WI38 (cell line): ENCODE data around the gene USHBP1.

Source experiments
- H3K4me3 ChIP-seq: 2 replicates; pipeline ENCODE4 v1.5.1; 2011; ENCODE audit warnings: low read depth, mild to moderate bottlenecking, control low read depth, low read length
- TF ChIP-seq, protein P1 (sequence below): IDR thresholded peaks from 2 replicates; pipeline ENCODE4 v1.5.1; 2012; ENCODE audit warnings: low read depth, mild to moderate bottlenecking, control low read depth, low read length

Gene USHBP1

DNA sequence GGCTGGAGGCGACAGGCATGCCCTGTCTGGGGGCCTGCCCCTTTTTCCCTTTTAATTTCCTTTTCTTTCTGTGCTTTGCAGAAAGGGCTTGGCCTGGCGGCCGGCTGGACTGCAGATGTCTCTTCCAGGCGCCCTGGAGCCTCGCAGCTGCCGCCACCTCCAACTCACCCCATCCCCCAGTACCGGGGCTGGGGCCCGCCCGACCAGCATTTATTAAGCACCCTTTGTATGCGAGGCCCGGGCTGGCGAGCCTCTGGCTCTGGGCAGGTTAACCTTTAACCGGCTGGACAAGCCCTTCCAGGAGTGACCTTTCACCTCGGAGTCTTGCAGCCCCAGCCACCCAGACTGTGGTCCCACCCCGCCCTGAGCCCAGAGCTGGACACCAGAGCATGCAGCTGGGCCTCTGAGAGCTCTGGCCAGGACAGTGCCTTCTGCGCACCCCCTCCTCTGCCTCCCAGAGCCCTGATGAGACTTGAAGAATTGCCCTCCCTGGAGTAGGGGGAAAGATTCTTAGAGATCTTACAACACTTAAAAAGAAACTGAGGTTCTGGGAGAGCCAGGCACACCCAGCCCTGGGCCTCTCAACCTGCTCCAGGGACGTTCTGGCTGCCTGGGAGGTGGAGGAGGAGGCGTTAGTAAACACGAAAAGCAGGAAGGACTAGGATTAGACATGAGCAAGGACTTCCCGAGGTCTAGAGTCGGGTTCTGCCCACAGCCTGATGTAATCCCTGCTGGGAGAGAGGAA, 17.7 kb downstream of the USHBP1 start:
- peak overlapping the region; percentile 42 for H3K4me3 ChIP-seq
- TF ChIP-seq, protein P1, sequence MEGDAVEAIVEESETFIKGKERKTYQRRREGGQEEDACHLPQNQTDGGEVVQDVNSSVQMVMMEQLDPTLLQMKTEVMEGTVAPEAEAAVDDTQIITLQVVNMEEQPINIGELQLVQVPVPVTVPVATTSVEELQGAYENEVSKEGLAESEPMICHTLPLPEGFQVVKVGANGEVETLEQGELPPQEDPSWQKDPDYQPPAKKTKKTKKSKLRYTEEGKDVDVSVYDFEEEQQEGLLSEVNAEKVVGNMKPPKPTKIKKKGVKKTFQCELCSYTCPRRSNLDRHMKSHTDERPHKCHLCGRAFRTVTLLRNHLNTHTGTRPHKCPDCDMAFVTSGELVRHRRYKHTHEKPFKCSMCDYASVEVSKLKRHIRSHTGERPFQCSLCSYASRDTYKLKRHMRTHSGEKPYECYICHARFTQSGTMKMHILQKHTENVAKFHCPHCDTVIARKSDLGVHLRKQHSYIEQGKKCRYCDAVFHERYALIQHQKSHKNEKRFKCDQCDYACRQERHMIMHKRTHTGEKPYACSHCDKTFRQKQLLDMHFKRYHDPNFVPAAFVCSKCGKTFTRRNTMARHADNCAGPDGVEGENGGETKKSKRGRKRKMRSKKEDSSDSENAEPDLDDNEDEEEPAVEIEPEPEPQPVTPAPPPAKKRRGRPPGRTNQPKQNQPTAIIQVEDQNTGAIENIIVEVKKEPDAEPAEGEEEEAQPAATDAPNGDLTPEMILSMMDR = no peak

DNA sequence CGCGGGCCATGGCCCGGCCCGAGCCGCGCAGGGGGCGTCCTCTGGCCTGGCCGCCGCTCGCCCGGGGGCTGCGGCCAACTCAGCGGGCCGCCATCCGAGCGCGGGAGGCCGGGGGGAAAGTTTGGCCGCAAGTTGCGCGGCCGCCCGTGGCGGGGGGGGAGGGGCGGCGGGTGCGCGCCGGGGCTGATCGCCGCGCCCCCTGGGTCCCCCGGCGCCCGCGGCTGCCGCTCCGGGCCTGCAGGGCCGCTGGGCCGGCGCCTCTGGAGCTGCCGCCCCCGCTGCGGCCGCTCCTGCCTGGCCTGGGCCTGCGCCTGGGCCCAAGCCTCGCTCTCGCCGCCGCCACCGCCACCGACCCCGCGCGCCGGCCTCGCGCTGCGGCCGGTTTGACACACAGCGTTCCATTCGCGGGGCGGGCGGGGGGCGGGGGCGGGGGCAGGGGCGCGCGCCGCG, 19.0 kb downstream of the USHBP1 start, which contains the start of gene NR2F6:
NR2F6 (minus strand) TSS at position 385 of the 450 bp plus-strand sequence. CDS start 699 bp downstream, outside the sequence.
- TF ChIP-seq, protein P1 = no peak
- H3K4me3 ChIP-seq = peak within 1 kb of the TSS; percentile 84

DNA sequence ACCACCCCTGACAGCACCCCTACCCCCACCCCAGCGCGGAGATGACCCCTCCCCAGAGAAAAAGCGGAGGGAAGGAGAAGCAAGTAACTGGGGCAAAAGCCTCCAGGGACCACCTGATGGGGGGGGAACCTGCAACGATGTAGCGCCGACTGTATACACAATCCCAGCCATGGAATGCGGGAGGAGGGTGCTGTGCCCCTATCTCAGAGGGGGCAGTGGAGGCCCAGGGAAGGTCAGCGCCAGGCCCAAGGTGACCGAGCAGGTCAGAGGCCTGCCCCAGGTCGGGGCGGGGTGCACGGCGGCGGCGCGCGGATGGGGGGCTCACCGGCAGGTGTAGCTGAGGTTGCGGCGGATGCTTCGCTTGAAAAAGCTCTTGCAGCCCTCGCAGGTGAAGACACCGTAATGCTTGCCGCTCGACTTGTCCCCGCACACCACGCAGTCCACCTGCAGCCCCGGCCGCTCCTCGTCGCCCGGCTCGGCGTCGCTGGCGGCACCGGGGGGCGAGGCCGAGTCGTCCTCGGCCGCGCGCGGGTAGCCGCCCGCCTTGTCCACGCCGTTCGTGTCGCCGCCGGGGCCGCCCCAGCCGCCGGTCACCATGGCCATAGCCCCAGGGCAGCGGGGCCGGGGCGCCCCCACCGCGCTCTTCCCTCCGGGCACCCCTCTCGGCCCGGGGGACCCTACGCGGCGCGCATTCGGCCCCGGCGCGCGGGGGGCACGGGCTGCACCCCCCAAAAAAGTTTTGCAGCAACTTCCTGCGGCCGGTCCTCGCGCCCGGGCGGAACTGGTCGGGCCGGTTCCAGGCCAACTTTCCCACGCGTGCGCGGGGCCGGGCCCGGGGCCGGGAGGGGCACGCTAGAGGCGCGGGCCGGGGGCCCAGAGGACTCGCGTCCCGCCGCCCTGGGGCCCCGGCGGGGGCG, 19.7 kb downstream of the USHBP1 start:
- H3K4me3 ChIP-seq = peak overlapping the region; percentile 84
- TF ChIP-seq, protein P1 = no peak

DNA sequence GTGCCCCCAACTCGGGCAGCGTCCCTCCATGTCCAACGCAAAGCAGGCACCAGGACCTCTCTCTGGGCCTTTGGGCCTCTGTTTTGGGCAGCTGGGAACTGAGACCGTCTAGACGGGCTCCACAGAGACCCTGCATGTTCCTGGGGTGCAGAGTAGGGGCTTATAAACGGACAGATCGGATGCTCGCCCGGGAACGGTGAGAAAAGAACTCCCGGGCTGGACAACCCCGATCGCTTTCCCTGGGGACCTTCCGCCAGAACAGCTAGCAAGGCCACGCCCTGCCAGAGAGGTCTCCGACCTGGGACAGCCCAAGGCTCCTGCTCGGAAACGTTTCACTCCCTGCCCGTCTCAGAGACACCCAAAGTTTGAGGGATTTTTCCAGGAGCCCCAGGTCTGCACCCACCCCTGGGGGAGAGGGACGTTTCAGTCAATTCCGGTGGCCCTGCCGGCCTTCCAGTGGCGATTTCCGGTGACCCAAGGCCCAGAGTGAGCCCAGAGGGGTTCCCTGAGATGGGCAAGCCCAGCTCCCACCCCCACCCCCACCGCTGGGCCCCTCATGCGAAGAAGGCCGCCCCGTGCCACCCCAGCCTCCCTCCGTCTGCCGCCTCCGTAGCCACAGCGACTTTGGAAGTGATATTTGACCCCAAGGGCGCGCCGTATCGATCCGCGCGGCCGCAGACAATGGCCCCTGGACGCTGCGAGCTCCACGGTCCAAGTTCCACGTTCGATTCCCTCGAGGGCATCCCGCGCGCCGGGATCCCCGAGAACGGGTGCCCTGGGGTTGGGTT, 20.5 kb downstream of the USHBP1 start:
- peak overlapping the region; percentile 84 for H3K4me3 ChIP-seq

DNA sequence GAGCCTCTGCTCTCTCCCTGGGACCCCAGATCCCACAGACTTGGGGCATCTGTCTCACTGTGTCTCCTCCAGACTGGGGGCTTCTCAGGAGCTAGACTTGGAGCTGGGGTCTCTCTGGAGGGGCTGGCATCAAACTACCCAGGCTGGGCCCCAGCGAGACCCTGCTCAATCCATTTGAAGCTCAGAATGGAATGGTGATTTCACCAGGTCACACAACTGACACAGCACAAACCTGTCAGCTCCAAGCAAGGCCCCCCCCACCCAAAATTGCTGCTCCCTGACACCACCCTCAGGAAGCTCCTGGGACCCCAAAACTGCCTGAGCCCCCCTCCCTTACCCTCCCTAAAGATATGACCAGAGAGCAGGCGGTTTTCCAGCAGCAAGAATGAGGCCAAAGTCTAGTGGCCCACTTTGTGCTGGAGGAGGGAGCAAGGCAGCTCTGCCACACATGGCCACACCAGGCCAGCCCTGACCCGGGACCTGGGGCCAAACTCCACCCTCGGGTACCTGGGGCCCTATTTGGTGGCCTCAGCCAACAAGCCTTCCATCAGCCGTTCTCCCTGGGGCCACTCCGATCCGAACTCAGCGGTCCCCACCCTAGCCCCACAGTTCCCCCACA, 21.2 kb downstream of the USHBP1 start:
- TF ChIP-seq, protein P1 = no peak
- H3K4me3 ChIP-seq = peak overlapping the region; percentile 84

More for the DNA sequence above, 20.5 kb downstream of the USHBP1 start:
- TF ChIP-seq, protein P1 = no peak

DNA sequence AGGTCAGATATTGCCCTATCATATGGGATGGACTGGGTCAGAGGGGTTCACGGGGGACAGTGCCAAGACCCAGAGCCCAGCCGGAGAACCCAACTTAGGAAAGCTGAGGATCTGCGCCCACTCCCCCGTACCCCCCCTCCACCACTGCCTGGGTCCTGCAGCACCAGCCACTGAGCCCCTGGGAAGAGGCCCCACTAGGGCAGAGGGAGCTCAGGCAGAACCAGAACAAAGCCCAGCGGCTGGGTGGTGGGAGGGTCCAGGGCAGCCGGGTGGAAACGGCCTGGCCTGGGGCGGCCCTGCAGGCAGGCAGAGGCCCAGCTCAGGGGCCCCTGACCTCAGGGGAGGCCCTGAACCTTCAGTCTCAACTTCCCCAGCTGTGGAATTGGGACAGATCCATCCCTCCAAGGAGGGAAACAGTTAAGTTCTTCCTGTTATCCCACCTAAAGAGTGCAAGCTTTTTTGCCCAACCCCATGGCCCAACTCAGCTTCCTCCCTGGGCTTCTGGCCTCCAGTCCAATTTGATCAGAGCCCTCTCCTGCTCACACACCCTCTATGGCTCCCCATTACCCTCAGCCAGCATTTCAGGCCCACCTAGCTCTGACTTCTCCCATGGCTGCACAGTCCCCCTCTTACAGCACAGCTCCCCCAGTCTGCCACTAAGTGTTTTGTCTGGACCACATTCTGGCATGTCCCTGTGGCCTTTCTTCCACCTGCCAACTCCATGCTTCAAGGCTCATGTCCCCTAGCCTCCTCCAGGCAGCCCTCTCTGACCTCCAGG, 21.9 kb downstream of the USHBP1 start:
- TF ChIP-seq, protein P1 = no peak
- peak overlapping the region; percentile 84 for H3K4me3 ChIP-seq
